ENCODE data around the gene FBXL7.

Gene FBXL7

GRCh38 chr5:15791274-15791673 is 291.3 kb downstream of the FBXL7 start:
- 0 out of 2 replicates have a peak, but pooled peaks have one; percentile 3 for TF ChIP-seq CTCF (IDR thresholded peaks at IDR 0.05; ENCODE audit: low read depth, low read length)
- Histone ChIP-seq H3K36me3 (no peaks in the 10 kb centered on the region), H3K27me3 (ENCODE audit: insufficient read depth, low read depth, severe bottlenecking) (no peaks in the 10 kb centered on the region), H3K9me3 (ENCODE audit: severe bottlenecking) (no peaks in the 10 kb centered on the region), H3K27ac (no peak overlapping the region), H3K4me3 (ENCODE audit: low read depth, low read length) (no peak overlapping the region)
- DNase-seq, result peak; percentile 27

- Histone ChIP-seq H3K36me3 (no peaks in the 10 kb centered on the region), H3K4me3 (ENCODE audit: low read depth, low read length) (no peak overlapping the region), H3K9me3 (ENCODE audit: severe bottlenecking) (no peaks in the 10 kb centered on the region), H3K27me3 (ENCODE audit: insufficient read depth, low read depth, severe bottlenecking) (no peaks in the 10 kb centered on the region), H3K27ac (no peak overlapping the region)
- TF ChIP-seq CTCF (IDR thresholded peaks at IDR 0.05; ENCODE audit: low read depth, low read length), result no peak
- no peak for DNase-seq
Observed at GRCh38 chr5:15791859-15792258, 291.9 kb downstream of the FBXL7 start.

- no peak for TF ChIP-seq CTCF (IDR thresholded peaks at IDR 0.05; ENCODE audit: low read depth, low read length)
- Histone ChIP-seq H3K9me3 (ENCODE audit: severe bottlenecking) (no peaks in the 10 kb centered on the region), H3K27ac (no peak overlapping the region), H3K4me3 (ENCODE audit: low read depth, low read length) (no peak overlapping the region), H3K36me3 (no peaks in the 10 kb centered on the region), H3K27me3 (ENCODE audit: insufficient read depth, low read depth, severe bottlenecking) (no peaks in the 10 kb centered on the region)
- DNase-seq, result no peak
Observed at GRCh38 chr5:15794052-15794985, 294.3 kb downstream of the FBXL7 start.

- no peak for DNase-seq
- no peak for TF ChIP-seq CTCF (IDR thresholded peaks at IDR 0.05; ENCODE audit: low read depth, low read length)
- H3K27ac ChIP-seq, result no peak overlapping the region
- H3K4me3 ChIP-seq (ENCODE audit: low read depth, low read length), result no peak overlapping the region
- no peaks in the 10 kb centered on the region for H3K36me3 ChIP-seq
- no peaks in the 10 kb centered on the region for H3K9me3 ChIP-seq (ENCODE audit: severe bottlenecking)
- no peaks in the 10 kb centered on the region for H3K27me3 ChIP-seq (ENCODE audit: insufficient read depth, low read depth, severe bottlenecking)
Observed at GRCh38 chr5:15796096-15796495, 296.1 kb downstream of the FBXL7 start.

- no peak overlapping the region for H3K4me3 ChIP-seq (ENCODE audit: low read depth, low read length)
- H3K27me3 ChIP-seq (ENCODE audit: insufficient read depth, low read depth, severe bottlenecking), result no peaks in the 10 kb centered on the region
- DNase-seq, result no peak
- H3K9me3 ChIP-seq (ENCODE audit: severe bottlenecking), result no peaks in the 10 kb centered on the region
- no peak for TF ChIP-seq CTCF (IDR thresholded peaks at IDR 0.05; ENCODE audit: low read depth, low read length)
- no peak overlapping the region for H3K27ac ChIP-seq
- no peaks in the 10 kb centered on the region for H3K36me3 ChIP-seq
Observed at GRCh38 chr5:15796557-15796956, 296.6 kb downstream of the FBXL7 start.

All from WERI-Rb-1 (cell line).